ENCODE results near the gene PROX2.
A peak's percentile ranks its signal among the peaks of the same experiment; 100 is the strongest.

Gene PROX2

GRCh38 chr14:74875941-74876913, at the start of gene PROX2:
PROX2 (minus strand) TSS chr14:74876145; CDS start chr14:74863834, 12,311 bp downstream.
- intact Hi-C loops (cut with DNase I): no loop called here
- no peak for DNase-seq

- peak in 2 of 10 donors; percentile 24 to 82 for DNase-seq
- intact Hi-C loops (cut with DNase I): no loop called here
These were observed 48.1 kb upstream of the PROX2 start for GRCh38 chr14:74924061-74924460.

DNA sequence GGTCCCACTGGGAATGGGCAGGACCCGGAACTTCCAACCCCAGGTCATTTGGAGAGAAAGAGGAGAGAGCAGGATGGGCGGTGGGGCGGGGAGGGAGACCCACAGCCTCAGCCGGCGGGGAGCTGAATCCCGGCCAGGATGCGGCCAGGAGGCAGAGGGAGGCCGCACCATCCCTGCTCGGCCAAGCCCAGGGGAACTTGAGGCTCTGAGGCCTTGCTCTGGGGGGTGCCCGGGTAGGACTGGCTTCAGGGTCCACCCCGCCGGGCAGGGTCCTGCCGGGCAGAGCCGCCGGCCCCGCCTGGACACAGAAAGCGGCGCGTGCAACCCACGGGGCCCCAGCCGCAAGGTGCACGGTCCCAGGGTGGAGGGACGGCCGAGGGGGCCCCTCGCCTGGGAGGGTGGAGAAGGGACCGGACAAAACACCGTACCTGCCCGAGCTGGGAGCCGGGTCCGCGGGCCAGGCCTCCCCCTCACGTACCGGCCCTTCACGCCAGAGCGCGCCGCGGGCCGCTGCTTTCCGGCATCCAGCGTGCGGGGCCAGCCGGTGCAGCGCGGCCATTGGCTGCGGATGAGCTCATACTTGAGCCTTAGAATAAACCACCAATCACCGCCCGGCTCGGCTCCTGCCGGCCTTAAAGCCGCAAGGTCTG, 46.9 kb upstream of the PROX2 start, which contains the start of gene RPS6KL1:
Gene RPS6KL1 (minus strand): TSS at position 509 of the 650 bp plus-strand sequence. CDS start 1,719 bp downstream, outside the sequence.
- peak; percentile 81 to 99 (median 93) for DNase-seq
- intact Hi-C loops (cut with DNase I): no loop called here

DNA sequence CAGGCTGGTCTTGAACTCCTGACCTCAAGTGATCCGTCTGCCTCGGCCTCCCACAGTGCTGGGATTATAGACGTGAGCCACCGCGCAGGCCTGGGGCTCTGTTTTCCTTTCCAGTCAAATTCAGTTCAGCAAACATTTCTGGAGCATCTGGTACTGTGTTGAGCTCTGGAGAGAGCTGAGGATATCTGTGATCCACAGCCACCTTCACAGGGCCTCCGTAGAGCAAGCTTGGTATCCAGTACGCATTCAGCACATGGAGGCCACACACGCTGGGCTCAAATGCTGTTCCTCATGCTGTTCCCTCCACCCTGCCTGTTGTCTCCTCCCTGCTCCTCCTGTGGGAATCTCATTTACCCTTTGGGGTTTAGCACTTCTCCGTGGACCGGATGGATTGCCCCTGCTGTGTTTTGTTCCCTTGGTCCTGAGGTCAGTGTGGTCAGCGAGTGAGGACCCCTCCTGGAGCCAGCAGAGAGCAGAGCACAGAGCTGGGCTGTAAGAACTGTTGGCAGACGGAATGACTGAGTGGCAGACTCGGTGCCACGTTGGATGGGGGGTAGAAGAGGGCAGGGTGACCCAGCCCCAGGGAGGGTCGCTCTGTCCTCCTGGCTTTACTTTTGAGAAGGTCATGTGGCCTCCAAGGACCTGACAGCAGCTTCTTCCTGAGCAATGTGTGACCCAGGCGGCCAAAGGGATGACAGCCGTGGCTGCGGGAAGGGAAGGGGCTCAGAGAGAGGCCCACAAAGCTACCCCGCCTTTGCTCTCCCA, 46.2 kb upstream of the PROX2 start:
- peak in 2 of 10 donors; percentile 64 to 67 for DNase-seq
- intact Hi-C loops (cut with DNase I): no loop called here

DNA sequence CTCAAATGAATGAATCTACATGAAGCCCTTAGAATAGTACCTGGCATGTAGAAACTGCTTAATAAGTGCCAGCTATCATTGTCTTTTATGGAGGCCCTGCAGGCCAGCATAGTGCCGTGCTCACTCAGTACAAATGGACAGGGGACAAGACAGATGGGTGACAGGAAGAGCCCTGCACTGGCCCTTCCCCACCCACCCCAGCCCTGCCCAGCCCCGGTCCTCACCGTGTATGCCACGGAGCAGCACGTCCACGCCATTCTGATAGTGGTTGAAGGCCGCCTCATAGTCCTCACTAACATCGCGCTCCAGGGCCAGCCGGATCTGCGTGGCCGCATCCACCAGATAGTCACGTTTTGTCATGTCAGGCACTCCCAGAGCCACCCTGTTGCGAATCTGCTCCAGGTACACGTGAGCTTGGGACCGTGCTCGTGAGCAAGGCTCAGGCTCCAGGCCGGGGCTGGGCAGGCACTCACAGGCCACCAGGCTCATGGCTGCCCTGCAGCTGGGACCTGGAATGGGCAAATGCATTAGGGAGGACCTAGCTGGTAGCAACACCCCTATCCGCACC, 45.2 kb upstream of the PROX2 start:
- DNase-seq: peak in 2 of 10 donors; percentile 73 to 74
- intact Hi-C loops (cut with DNase I): no loop called here

DNA sequence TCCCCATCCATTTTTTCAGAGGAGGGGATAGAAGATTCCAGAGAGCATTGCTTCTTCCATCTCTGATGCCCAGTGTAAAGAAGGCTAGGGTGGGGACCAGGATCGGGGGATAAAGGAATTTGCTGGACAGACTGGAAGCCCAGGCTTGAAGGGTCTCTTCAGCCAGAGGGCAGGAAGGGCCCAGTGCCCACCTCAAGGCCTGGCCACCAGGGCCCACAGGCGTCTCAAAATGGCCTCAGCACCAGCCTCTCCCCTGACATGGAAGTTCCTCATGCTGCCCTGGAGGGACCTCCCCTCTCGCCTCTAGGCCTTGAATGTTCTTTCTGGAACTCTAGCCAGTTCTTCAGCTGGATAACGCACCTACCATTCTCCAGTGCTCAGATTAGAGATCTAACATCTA, 44.3 kb upstream of the PROX2 start:
- intact Hi-C loops (cut with DNase I): no loop called here
- DNase-seq: peak in 2 of 10 donors; percentile 50 to 55

GRCh38 chr14:74919421-74920165, 43.6 kb upstream of the PROX2 start:
- intact Hi-C loops (cut with DNase I): no loop called here
- peak in 2 of 10 donors; percentile 70 to 77 for DNase-seq

GRCh38 chr14:74918380-74918779, 42.4 kb upstream of the PROX2 start:
- intact Hi-C loops (cut with DNase I): no loop called here
- DNase-seq: peak in 2 of 10 donors; percentile 64 to 84

- intact Hi-C loops (cut with DNase I): no loop called here
These were observed 41.7 kb upstream of the PROX2 start for GRCh38 chr14:74917646-74918081.

DNA sequence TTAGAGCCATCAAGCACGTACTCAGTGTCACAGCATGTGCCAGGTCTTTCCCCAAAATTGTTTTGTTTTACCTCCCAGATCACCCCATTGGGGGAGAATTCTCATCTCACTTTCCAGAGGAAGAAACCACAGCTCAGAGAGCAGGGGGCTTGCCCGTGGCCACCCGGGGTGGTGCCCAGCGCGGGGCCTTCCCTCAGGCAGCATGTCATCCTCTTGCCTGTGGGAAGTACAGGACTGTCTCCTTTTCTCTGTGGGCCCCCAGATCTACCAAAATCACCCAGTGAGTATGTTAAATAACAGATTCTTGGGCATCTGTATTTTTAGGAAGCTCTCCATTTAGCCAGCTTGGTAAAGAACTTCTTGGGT, 41.2 kb upstream of the PROX2 start:
- intact Hi-C loops (cut with DNase I): no loop called here
- DNase-seq: no peak

More at GRCh38 chr14:74917646-74918081, 41.7 kb upstream of the PROX2 start:
- peak in 3 of 10 donors; percentile 42 to 87 (median 60) for DNase-seq

GRCh38 chr14:74915826-74916225, 39.9 kb upstream of the PROX2 start:
- DNase-seq: peak in 1 of 10 donors; percentile 67
- intact Hi-C loops (cut with DNase I): loop anchor here (2.0 kb wide), 1 partner anchor 173 kb away; no protein-coding TSS in a partner anchor

- intact Hi-C loops (cut with DNase I): loop anchor here (2.0 kb wide), 1 partner anchor 173 kb away; no protein-coding TSS in a partner anchor
- no peak for DNase-seq
These were observed 39.5 kb upstream of the PROX2 start for GRCh38 chr14:74915426-74915825.

GRCh38 chr14:74913986-74914573, 38.1 kb upstream of the PROX2 start:
- peak in 8 of 10 donors; percentile 51 to 95 (median 64) for DNase-seq
- intact Hi-C loops (cut with DNase I): loop anchor here (2.0 kb wide), 1 partner anchor 175 kb away; no protein-coding TSS in a partner anchor

- no peak for DNase-seq
- intact Hi-C loops (cut with DNase I): no loop called here
These were observed 37.5 kb upstream of the PROX2 start for GRCh38 chr14:74913393-74913910.

DNA sequence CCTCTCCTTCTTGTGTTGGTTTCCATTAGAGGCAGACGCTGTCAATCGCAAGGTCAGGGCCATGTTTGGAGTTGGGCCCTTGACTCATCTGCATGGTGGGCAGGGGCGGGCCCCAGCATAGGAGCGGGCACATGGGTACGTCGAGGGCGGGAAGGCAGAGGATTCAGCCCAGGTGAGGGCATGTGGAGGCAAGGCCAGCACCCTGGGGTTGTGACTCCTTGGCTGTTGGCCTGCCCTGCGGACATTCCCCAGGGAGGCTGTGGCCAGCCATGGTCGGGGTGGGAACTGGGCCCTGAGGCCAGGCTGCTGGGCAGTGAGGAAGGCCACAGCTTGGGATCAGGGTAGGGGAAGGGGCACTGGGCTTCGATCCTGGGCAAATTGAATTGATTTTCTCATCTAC, 36.9 kb upstream of the PROX2 start:
- peak in 1 of 10 donors; percentile 72 for DNase-seq
- intact Hi-C loops (cut with DNase I): no loop called here

- peak in 1 of 10 donors; percentile 58 for DNase-seq
- intact Hi-C loops (cut with DNase I): no loop called here
These were observed 36.2 kb upstream of the PROX2 start for GRCh38 chr14:74912111-74912510.

GRCh38 chr14:74911704-74912103, 35.8 kb upstream of the PROX2 start:
- peak in 1 of 10 donors; percentile 59 for DNase-seq
- intact Hi-C loops (cut with DNase I): no loop called here

DNA sequence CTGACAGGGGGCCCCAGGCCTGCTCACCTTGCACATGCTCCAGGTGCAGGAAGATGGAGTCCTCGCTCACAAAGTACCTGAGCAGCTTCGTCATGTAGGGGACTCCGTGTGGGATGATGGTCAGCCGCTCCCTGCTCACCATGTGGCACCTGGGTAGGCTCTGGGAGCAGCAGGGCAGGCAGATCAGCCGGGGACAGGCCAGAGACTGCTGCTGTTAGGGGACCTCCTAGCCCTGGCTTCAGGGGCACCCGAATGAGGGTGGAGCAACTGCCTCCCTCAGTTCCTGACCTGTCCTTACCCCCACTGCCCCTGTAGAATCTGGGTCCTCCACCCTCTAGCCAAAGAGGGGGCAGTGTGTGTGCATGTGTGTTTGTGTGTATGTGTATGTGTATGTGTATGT, 35.3 kb upstream of the PROX2 start:
- intact Hi-C loops (cut with DNase I): no loop called here
- peak in 1 of 10 donors; percentile 68 for DNase-seq

Measured in posterior cingulate gyrus (tissue), 11 donors.